Body of pancreas (tissue), 4 donors: ENCODE data around the gene NR2F1-AS1. TPM values are rescaled to one million over a fixed set of nuclear protein-coding genes. Genes with fewer than 3 reads are reported as not detected.

Experiments
- ATAC-seq: fragments of 150-250 bp; one replicate; pipeline ENCODE4 v1.9.1; 2016
- DNase-seq, 4 donors: peaks; one replicate each; pipeline ENCODE4 v3.0.0-alpha.2; 2019
- H3K27ac ChIP-seq, 4 donors: fragments of 200-600 bp; sonication (generic); 1 replicate in 3 of 4; 2 replicates in 1 of 4; pipeline versions ENCODE4 v1.5.1 to v1.6.1; 2016 to 2019; ENCODE audit warnings: mild to moderate bottlenecking in 1 of 4, mixed read lengths in 1 of 4, moderate library complexity in 1 of 4
- H3K27me3 ChIP-seq, 2 donors: fragments of 200-600 bp; sonication (generic); one replicate each; pipeline ENCODE4 v1.6.0; 2016; ENCODE audit warnings: mild to moderate bottlenecking in 1 of 2
- H3K36me3 ChIP-seq, 2 donors: fragments of 200-600 bp; sonication (generic); replicated peaks in 1 of 2; 2 replicates each; pipeline ENCODE4 v1.5.1; 2016; ENCODE audit warnings: low read depth in 2 of 2; ENCODE audit not compliant: insufficient read depth in 1 of 2
- H3K4me1 ChIP-seq: fragments of 200-600 bp; sonication (generic); one replicate; pipeline ENCODE4 v1.6.0; 2016
- H3K4me3 ChIP-seq, 2 donors: fragments of 200-600 bp; sonication (generic); 1 replicate in 1 of 2; 2 replicates in 1 of 2; pipeline ENCODE4 v1.5.1; 2016 to 2019
- H3K9me3 ChIP-seq, 3 donors: fragments of 200-600 bp; sonication (generic); 1 replicate in 2 of 3; 2 replicates in 1 of 3; pipeline ENCODE4 v1.5.1; 2016
- POLR2A ChIP-seq, 3 donors: fragments of 450-650 bp; IDR thresholded peaks; one replicate each; pipeline ENCODE4 v1.6.1; 2016; ENCODE audit warnings: antibody characterized with exemption in 3 of 3, mild to moderate bottlenecking in 2 of 3
- WGBS, 2 donors: methylation state at CpG; one replicate each; pipeline ENCODE4 v1.1.5; 2017; 5-methylcytosine and 5-hydroxymethylcytosine counted together
- intact Hi-C: fragments of 100-400 bp; cut with DNase I; formaldehyde crosslinking; loops from one replicate; pipeline ENCODE4 v1.15.1; 2023
- total RNA-seq, 2 donors: library from RNA; depleted of rRNA; stranded (reverse); fragments of >200 nt; gene quantifications; one replicate each; pipeline ENCODE4 v1.1.0, GENCODE V29; 2016
- TF ChIP-seq, protein P1 (sequence below), 7 experiments: fragments of 450-650 bp in 4 of 7; fragments of 200-600 bp in 3 of 7; sonication (generic) in 3 of 7; IDR thresholded peaks; one replicate each; pipeline ENCODE4 v1.5.1; 2016 to 2019; ENCODE audit warnings: antibody characterized with exemption in 7 of 7

NR2F1-AS1 gene
- total RNA-seq, 2 donors from 2014 or later = 4.9 to 5.3 TPM

DNA sequence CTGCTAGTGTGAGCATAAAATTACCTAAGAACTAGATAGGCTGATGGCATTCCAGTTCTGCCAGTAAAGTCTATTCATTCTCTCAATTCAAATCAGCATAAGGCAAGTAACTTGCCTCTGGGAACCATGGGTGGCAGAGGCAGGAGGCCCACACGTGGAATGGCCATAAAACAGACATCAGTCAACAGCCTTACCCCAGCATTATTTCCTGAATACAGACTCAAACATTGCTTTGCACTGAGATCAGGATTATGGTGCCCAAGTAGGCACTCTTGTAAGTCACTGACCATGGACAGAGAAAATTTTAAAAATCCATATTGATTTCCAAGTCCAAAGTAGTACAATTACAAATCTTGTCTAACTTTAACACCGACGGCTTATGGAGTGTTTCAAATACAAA, 157.7 kb downstream of the NR2F1-AS1 start:
- no peaks in the 10 kb centered on the region for H3K9me3 ChIP-seq
- TF ChIP-seq, protein P1, sequence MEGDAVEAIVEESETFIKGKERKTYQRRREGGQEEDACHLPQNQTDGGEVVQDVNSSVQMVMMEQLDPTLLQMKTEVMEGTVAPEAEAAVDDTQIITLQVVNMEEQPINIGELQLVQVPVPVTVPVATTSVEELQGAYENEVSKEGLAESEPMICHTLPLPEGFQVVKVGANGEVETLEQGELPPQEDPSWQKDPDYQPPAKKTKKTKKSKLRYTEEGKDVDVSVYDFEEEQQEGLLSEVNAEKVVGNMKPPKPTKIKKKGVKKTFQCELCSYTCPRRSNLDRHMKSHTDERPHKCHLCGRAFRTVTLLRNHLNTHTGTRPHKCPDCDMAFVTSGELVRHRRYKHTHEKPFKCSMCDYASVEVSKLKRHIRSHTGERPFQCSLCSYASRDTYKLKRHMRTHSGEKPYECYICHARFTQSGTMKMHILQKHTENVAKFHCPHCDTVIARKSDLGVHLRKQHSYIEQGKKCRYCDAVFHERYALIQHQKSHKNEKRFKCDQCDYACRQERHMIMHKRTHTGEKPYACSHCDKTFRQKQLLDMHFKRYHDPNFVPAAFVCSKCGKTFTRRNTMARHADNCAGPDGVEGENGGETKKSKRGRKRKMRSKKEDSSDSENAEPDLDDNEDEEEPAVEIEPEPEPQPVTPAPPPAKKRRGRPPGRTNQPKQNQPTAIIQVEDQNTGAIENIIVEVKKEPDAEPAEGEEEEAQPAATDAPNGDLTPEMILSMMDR (IDR thresholded peaks at IDR 0.05) = no peak
- no peak for TF ChIP-seq POLR2A (IDR thresholded peaks at IDR 0.05)
- peak overlapping the region in 3 of 4 donors; percentile 49 to 58 (median 49) for H3K27ac ChIP-seq
- intact Hi-C loops = no loop called here
- WGBS, 2 donors = 41 to 42% methylated on average over 3 of the region's 3 CpGs
- ATAC-seq = peak; percentile 48
- no peak for DNase-seq
- H3K27me3 ChIP-seq = no peaks in the 10 kb centered on the region
- H3K4me3 ChIP-seq = no peak overlapping the region
- no peaks in the 10 kb centered on the region for H3K4me1 ChIP-seq
- H3K36me3 ChIP-seq = no peaks in the 10 kb centered on the region

DNA sequence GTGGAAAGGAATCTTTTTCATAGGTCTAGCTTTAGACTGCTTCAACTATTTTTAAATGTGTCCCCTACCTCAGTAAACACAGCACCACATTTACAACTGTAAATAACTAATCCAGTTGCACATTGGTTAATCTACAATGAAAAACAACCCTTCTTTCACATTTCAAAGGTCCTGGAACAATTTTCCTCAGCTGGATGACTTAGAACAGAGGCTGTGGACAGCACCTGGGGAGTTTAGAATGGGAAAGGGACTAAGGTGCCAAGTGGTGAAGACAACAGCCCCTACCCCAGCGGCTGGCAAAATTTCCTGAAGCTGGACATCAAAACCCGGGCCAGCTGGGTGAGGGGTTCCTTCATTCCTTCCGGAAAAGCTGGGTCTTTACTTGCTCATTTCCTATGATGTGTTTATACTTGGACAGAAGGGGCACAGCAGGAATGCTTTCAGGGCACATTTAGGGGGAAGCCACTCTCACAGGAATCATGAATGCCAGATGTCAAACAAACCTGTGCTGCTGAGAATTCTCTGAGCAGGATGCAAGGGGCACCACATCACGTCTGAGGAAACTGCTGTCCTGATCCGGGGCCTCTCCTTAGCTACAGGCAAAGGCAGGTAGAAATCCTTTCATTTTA, 158.3 kb downstream of the NR2F1-AS1 start:
- intact Hi-C loops = no loop called here
- ATAC-seq (no peak), DNase-seq (no peak)
- H3K4me1 ChIP-seq = no peaks in the 10 kb centered on the region
- H3K27me3 ChIP-seq = no peaks in the 10 kb centered on the region
- H3K36me3 ChIP-seq = no peaks in the 10 kb centered on the region
- H3K27ac ChIP-seq = peak overlapping the region in 3 of 4 donors; percentile 49 to 58 (median 49)
- TF ChIP-seq POLR2A (IDR thresholded peaks at IDR 0.05) = no peak
- TF ChIP-seq, protein P1 (IDR thresholded peaks at IDR 0.05) = no peak
- no peak overlapping the region for H3K4me3 ChIP-seq
- WGBS, 2 donors = 30 to 32% methylated on average over 5 of the region's 5 CpGs
- no peaks in the 10 kb centered on the region for H3K9me3 ChIP-seq

DNA sequence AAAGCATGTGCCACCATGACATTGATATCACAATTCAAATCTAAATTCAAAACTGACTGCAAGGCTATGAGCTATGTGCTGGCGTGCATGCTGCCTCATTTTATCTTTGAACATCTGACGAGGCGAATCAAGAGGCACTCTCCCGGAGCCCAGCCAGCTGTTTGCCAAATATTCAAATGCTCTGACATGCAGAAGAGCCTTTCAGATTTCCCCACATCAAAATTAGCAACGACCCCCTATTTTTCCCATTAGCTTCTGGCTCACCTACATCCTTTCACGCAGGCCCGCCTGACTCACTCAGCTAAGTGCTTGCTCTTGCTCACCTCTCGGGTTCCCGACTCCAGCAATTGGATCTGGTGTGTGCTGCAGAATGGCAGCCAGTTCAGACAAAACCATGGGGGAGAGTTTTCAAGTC, 159.0 kb downstream of the NR2F1-AS1 start:
- TF ChIP-seq, protein P1 (IDR thresholded peaks at IDR 0.05) = no peak
- no peak for TF ChIP-seq POLR2A (IDR thresholded peaks at IDR 0.05)
- no peaks in the 10 kb centered on the region for H3K9me3 ChIP-seq
- DNase-seq (no peak), ATAC-seq (no peak)
- H3K27ac ChIP-seq = peak overlapping the region in 2 of 4 donors; percentile 34 to 58
- no peak overlapping the region for H3K4me3 ChIP-seq
- H3K4me1 ChIP-seq = no peaks in the 10 kb centered on the region
- H3K36me3 ChIP-seq = no peaks in the 10 kb centered on the region
- no peaks in the 10 kb centered on the region for H3K27me3 ChIP-seq
- WGBS, 2 donors = 57 to 59% methylated on average over 9 of the region's 9 CpGs
- intact Hi-C loops = no loop called here

DNA sequence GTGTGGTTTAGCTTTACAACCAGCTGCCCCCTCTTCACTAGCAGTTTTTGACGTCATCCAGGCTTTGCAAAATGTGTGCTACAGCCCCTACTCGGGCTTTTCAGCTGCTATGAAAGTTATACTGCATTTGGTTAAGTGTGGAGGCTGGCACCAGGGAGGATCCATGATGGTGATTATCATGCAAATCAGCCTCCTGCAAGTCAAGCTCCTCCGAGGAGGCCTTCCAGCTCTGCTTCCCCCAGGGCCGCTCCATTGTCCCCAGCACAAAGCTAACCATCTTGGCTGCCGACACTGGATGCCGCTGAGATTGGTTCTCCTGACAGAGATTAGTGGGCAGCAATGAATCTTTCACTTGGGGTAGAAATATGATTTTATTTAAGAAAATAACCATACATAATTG, 159.6 kb downstream of the NR2F1-AS1 start:
- Histone ChIP-seq H3K36me3 (no peaks in the 10 kb centered on the region), H3K27me3 (no peaks in the 10 kb centered on the region), H3K9me3 (no peaks in the 10 kb centered on the region), H3K4me3 (no peak overlapping the region), H3K4me1 (no peaks in the 10 kb centered on the region), H3K27ac (no peak overlapping the region)
- TF ChIP-seq, protein P1 (IDR thresholded peaks at IDR 0.05) = no peak
- no peak for TF ChIP-seq POLR2A (IDR thresholded peaks at IDR 0.05)
- no peak for DNase-seq
- ATAC-seq = no peak
- WGBS, 2 donors = 70 to 72% methylated on average over 6 of the region's 6 CpGs
- intact Hi-C loops = no loop called here

DNA sequence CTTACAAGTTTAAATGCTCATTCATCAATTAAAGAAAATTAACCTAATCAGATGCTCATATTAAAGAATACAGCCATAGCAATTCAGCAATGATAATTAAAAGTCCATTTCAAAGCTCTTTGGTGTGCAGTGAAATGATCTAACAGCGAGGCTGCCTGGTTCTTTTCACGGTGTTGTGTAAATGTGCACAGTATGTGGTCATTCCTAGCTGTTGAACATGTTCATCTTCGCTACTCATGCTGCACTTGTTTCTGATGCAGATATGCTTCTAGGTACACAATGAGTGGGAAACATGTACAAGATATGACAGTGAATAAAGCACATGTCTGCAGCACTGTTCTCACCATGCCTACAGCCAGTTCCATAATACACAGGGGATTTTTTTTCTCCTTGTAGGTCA, 163.5 kb downstream of the NR2F1-AS1 start:
- Histone ChIP-seq H3K9me3 (no peaks in the 10 kb centered on the region), H3K27me3 (no peaks in the 10 kb centered on the region), H3K36me3 (no peaks in the 10 kb centered on the region), H3K4me1 (no peaks in the 10 kb centered on the region), H3K4me3 (no peak overlapping the region), H3K27ac (no peak overlapping the region)
- TF ChIP-seq POLR2A (IDR thresholded peaks at IDR 0.05) = no peak
- TF ChIP-seq, protein P1 (IDR thresholded peaks at IDR 0.05) = no peak
- no peak for DNase-seq
- 88 to 89% methylated on average over 3 of the region's 3 CpGs for WGBS, 2 donors
- no peak for ATAC-seq
- intact Hi-C loops = no loop called here
